HG03060 (cell line): Measurements from ENCODE around the gene GTF2H2C_2.
"Not testable (repeated sequence)": the region's sequence is repeated elsewhere in the genome, so short reads cannot be mapped to it uniquely, and the experiment has no call there.

ENCODE experiments used
- ATAC-seq: cut with Tn5 transposase; IDR thresholded peaks from one replicate; pipeline ENCODE4 v1.9.1; 2021; ENCODE audit warnings: low read depth, moderate number of reproducible peaks; ENCODE audit not compliant: unreplicated experiment

The GTF2H2C_2 gene

DNA sequence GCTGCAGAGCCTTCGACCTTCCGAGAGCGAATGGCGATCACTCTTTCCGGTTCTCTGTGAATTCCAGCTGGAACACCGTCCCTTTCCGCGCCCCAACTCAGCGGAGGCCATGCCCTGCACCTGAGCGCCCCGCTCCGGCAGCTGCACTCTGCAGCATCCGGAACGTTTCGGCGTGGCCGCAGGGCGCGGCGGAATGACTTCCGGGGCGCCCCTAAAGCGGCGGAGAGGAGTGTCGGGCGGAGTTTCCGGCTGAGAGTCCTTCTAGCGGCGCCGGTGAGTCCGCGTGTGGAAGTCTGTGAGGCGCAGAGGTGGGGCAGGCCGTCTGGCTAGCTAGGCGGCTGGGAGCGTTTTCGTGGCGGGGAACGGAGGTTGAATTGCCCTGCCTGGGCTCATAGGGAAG, at the start of gene GTF2H2C_2:
GTF2H2C_2 (plus strand) TSS at position 252 of the 400 bp plus-strand sequence.
- ATAC-seq = peak; percentile 62

DNA sequence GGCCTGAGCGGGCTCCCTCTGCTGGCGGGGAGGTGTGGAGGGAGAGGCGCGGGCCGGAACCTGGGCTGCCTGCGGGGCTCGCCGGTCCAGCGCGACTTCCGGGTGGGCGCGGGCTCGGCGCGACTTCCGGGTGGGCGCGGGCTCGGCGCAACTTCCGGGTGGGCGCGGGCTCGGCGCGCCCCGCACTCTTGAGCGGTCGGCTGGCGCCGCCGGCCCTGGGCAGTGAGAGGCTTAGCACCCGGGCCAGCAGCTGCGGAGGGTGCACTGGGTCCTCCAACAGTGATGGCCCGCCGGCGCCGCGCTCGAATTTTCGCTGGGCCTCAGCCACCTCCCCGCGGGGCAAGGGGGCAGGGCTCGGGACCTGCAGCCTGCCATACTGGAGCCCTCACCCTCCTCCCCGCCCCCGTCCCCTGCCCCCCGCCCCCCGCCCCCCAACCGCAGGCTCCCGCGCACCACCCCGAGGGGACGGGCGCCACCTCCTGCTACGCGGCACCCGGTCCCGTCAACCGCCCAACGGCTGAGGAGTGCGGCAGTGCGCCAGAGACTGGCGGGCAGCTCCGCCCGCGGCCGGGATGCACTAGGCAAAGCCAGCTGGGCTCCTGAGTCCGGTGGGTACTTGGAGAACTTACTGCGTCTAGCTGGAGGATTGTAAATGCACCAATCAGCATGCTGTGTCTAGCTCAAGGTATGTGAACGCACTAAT, 14.0 kb upstream of the GTF2H2C_2 start:
- ATAC-seq = not testable (repeated sequence)

DNA sequence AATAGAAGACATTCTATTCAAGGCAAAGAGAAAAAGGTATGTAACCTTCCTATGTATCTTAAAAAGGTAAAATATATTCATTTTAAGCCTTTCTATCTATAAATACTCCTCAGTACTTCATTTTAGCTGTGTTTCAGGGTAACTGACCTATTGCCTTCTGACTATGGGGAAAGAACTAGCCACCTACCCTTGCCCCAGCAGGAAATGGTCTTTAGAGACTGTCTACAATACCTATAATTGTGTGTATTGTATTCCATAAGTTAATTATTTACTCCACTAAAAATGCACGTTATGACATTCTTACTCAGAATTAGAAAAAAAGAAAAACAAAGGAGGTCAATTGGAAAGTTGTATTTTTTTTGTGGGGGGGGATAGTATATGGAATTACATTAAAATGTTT, 6.2 kb downstream of the GTF2H2C_2 start:
- not testable (repeated sequence) for ATAC-seq

DNA sequence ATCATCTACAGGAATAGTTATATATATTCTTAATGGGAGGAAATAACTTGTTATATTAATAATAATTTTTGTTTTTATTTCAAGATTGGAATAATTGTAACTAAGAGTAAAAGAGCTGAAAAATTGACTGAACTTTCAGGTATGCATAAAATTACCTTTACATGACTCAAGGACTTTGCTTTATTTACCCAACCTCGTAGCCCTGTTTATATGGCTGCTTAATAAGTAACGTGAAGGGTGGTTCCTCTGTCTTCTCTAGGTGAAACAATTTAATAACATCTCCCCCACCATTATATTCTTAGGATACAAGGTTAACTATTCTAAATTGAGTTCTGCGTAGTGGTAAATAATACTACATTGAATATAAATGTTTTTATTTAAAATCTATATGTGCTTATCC, 8.0 kb downstream of the GTF2H2C_2 start:
- not testable (repeated sequence) for ATAC-seq

DNA sequence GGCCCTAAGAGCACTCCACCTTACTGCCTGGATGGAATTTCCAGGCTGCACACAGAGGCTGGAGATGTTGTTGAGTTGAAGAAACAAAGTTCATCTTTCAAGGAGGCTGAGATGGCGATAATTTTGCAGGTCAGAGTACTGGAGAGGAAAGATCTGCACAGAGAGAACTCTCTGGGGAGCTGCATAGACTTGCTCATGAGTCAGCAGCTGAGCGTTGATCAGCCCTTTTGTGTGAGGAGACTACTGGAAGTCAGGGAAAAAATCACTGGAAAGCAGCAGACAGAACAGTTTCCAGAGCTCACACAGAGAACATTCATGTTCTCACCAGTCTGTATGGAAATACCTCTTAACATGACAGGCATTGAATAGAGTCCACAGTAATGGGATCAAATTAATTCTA, 23.4 kb downstream of the GTF2H2C_2 start:
- ATAC-seq = not testable (repeated sequence)

DNA sequence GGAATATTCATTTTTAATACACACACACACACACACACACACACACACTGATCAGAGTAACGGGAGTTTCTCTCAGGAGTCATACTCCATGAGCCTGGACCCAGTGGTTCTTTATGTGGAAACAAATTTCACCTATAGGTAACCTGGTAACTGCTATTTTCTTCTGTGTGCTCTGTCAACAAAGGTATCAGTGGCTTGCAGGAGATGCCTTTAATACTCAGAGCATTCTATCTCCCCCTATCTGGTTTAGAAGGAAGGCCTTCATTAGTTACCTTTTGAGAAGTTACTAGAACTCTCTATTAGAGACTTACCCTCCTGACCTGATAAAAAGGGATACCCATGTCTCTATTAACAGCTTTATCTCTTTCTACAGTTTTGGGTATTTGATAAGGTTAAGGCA, 34.4 kb downstream of the GTF2H2C_2 start:
- ATAC-seq = not testable (repeated sequence)

DNA sequence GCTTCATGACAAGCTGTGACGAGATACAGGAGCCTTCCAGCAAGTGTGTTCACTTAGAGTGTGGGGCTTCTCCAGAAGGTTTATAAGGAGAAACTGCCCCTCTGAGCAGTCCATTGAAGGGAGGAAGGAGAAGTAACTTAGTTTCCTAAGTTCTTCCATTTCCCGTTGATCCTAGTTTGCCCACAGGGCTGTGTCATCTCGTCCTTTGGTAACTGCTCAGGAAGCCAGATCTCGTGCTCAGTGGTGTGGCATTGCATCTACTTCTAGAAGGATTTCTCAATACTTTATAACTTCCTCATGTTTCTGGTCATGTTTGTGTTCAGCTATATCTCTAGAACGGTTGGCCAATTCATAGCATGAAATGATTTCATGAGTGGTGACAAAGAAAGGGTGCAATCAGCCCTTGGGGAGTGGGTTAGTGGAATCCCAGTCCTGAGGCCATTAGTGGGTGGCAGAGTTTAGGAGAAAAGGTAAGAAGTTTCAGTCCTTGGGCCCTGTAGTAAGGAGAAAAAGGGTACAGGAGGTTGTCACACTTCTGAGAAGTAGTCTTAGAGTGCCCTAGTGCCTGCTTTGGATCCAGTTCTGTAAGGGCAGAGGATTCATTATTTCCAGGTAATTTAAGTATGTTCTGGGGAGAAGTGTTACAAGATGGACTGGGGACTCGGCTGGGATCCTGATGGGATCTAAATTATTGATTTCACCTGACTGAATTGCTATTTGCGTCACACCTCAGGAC, 36.2 kb downstream of the GTF2H2C_2 start:
- not testable (repeated sequence) for ATAC-seq

DNA sequence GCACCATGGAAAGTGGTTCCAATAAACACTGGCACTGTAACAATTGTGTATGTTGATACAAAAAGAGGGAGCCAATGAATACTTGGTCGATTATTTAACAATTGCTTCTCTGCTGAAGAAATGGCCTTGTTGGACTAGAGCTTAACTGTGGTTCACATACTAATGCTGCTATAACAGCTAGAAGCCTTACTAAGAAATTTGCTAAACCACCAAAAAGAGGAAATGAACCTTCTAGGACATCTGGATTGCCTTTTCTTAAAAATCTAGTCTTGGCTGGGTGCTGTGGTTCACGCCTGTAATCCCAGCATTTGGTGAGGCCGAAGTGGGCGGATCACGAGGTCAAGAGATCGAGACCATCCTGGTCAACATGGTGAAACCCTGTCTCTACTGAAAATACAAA, 41.9 kb downstream of the GTF2H2C_2 start:
- ATAC-seq = not testable (repeated sequence)

DNA sequence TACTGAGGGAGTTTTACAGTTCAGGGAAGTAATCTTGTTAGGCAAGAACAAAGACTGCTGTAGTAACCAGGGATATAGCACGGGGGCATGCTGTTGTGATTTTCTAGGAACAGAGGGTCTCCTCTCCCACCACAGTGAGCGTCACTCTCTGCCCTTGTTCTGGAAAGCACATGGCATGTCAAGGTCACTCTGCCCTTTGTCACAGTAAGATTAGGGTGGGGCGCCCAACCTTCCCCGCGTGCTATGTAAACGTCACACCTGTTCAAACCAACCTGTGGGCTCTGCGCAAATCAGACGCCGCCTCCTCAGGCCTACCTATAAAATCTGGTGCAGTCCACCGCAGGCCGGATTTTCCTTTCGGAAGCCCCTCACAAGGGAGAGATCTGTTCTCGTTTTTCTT, 44.0 kb downstream of the GTF2H2C_2 start:
- not testable (repeated sequence) for ATAC-seq

DNA sequence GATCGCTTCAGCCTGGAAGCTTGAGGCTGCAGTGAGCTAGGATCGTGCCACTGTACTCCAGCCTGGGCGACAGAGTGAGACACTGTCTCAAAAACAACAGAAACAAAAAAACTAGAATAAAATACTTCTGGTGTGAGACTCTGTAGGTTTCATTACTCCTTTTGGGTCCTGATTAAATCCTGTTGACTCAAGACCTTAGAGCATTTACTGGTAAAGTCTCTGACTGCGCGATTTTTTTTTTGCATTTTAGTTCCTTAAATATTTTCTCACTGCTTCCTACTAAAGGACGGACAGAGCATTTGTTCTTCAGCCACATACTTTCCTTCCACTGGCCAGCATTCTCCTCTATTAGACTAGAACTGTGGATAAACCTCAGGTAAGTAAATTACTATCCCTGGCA, 46.8 kb downstream of the GTF2H2C_2 start:
- ATAC-seq = not testable (repeated sequence)

DNA sequence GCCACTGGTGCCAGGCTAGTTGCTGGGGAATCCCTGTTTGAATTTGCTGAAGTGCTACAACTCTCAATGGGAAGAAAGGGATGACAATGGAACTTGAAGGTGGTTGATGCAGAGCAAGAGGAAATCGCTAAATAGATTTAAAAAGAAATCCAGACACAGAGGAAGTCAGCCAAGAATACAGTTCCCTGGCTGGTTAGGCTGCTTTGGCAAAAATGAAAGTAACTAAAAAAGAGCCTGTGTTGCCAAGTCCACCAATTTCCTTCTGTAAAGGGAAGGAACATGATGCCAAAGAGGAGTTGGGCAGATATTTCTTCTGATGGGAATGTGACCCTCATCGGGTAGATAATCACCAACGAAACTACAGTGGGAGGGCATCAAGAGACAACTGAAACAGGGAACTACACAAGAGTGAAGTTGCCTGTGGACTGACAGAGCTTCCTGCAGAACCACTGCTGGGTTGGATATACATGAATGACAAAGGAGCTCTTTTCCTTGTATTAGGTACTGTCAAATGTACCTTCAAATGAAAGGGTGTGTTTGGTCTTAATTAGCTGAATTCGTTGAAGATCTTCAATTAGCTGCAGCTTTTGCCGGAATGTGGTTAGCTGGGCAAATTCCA, 49.0 kb downstream of the GTF2H2C_2 start:
- ATAC-seq = not testable (repeated sequence)

DNA sequence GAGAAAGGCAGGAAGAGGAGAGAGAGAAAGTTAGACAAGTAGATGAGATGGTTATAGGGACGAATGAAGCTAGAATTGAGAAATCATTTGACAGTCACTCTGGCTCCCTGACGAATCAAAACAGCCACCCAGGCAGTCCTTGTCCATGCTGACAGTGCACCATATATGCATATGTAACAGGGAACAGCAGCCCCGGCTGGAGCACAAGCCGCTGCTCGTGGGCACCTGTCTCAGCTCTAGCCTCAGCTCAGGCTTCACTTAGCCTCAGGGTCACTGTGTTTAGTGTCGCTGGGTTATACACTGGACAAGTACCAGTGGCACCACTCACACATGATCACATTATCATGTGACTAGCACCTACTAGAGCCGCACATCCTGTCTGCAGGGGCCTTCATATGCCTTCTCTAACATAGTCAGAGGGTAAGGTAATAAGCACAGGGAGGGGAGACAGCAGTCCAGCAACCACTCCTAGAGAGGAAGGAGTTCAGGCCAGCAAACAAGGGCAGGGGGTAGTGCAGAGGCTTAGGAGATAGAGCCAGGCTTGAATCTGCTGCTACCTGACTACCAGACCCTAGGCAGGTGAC, 54.9 kb downstream of the GTF2H2C_2 start:
- ATAC-seq = not testable (repeated sequence)
